Skeletal muscle satellite cell (primary cell): ENCODE measurements around the gene FBXL17.

ENCODE experiments used
- H3K27me3 ChIP-seq: 2 replicates; pipeline ENCODE4 v1.7.0; 2013; ENCODE audit warnings: low read length; ENCODE audit not compliant: control insufficient read depth, insufficient read depth
- H3K36me3 ChIP-seq: 2 replicates; pipeline ENCODE4 v1.7.0; 2013; ENCODE audit warnings: mild to moderate bottlenecking, control low read depth, low read length; ENCODE audit not compliant: insufficient read depth
- H3K4me1 ChIP-seq: 2 replicates; pipeline ENCODE4 v1.7.0; 2013; ENCODE audit warnings: low read length; ENCODE audit not compliant: control insufficient read depth, insufficient read depth
- H3K4me2 ChIP-seq: 2 replicates; pipeline ENCODE4 v1.7.0; 2013; ENCODE audit warnings: mild to moderate bottlenecking, low read length
- H3K4me3 ChIP-seq: 2 replicates; pipeline ENCODE4 v1.7.0; 2013; ENCODE audit warnings: low read length
- H3K9ac ChIP-seq: 2 replicates; pipeline ENCODE4 v1.7.0; 2013; ENCODE audit warnings: mild to moderate bottlenecking, low read depth, low read length, moderate library complexity
- H3K9me3 ChIP-seq: replicated peaks from 2 replicates; pipeline ENCODE4 v1.7.0; 2013; ENCODE audit warnings: mild to moderate bottlenecking, control low read depth, low read length

The FBXL17 gene

GRCh38 chr5:107959573-107960279, 422.2 kb downstream of the FBXL17 start:
- peaks cover 5% of the 10 kb centered on the region for H3K4me1 ChIP-seq
- no peaks in the 10 kb centered on the region for H3K36me3 ChIP-seq
- H3K27me3 ChIP-seq: no peaks in the 10 kb centered on the region
- H3K4me3 ChIP-seq: no peak overlapping the region
- no peak overlapping the region for H3K9ac ChIP-seq
- H3K4me2 ChIP-seq: no peak overlapping the region
- H3K9me3 ChIP-seq: no peaks in the 10 kb centered on the region

DNA sequence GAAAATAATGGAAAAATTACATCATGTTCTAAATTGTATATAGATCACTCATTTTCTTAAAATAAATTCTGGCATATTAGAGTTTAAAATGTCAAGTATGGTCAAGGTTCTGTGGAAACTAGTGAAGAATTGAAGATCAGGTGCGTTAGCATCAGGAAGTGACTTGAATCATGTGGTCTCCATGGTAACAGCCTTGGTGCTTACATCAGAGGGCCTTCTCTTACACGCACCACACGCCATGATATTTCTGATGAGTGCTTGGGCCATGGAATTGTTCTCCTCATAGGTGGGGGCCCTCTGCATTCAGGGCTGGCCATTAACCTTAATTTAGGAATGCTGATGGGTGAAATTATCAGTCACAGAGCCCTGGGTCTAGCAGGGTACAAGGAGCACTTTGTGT, 423.0 kb downstream of the FBXL17 start:
- H3K27me3 ChIP-seq: no peaks in the 10 kb centered on the region
- H3K4me1 ChIP-seq: peaks cover 5% of the 10 kb centered on the region
- H3K4me3 ChIP-seq: no peak overlapping the region
- no peak overlapping the region for H3K9ac ChIP-seq
- no peaks in the 10 kb centered on the region for H3K36me3 ChIP-seq
- no peaks in the 10 kb centered on the region for H3K9me3 ChIP-seq
- no peak overlapping the region for H3K4me2 ChIP-seq

DNA sequence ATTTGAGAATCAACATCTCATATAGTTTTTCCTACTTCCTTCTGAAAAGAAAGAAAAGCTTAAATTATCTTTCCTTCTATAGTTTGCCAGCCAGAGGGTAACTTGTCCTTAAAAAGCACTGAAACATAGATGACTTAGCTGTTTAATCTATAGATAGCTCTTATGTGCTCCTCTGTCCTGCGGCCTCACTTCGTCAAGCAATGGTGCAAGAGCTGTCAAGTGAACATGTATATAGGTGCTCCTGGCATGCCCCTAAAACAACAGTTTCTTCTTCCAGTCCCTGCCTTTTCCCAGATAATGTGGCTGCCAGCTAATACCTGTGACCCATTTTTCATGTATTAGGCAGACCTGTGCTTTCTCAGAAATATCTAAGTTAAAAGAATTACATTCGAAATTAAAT, 423.5 kb downstream of the FBXL17 start:
- Histone ChIP-seq H3K4me1 (peaks cover 5% of the 10 kb centered on the region), H3K9me3 (no peaks in the 10 kb centered on the region), H3K36me3 (no peaks in the 10 kb centered on the region), H3K9ac (no peak overlapping the region), H3K27me3 (no peaks in the 10 kb centered on the region), H3K4me3 (no peak overlapping the region), H3K4me2 (no peak overlapping the region)

- Histone ChIP-seq H3K9me3 (no peaks in the 10 kb centered on the region), H3K4me2 (no peak overlapping the region), H3K4me3 (no peak overlapping the region), H3K4me1 (peaks cover 5% of the 10 kb centered on the region), H3K27me3 (no peaks in the 10 kb centered on the region), H3K9ac (no peak overlapping the region), H3K36me3 (no peaks in the 10 kb centered on the region)
These were observed 424.8 kb downstream of the FBXL17 start for GRCh38 chr5:107957051-107957450.

DNA sequence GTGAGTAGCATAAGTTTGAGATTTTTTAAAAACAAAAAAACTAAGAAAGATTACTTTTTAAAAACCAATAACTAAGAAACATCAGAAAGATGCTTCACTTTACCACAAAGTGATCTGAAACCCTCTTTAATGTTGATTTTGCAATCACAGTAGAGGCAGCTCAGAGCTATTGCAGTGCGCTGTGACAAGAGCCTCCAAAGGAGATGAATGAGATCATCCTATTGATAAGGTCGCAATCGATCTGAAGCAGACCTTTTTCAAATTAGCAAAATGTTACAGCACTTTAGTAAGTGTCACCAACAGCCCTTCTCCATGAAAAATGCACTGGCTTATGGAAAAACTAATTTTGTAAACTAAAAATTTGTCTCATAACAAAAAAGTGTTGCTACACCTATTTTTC, 426.6 kb downstream of the FBXL17 start:
- Histone ChIP-seq H3K4me1 (no peaks in the 10 kb centered on the region), H3K36me3 (no peaks in the 10 kb centered on the region)

DNA sequence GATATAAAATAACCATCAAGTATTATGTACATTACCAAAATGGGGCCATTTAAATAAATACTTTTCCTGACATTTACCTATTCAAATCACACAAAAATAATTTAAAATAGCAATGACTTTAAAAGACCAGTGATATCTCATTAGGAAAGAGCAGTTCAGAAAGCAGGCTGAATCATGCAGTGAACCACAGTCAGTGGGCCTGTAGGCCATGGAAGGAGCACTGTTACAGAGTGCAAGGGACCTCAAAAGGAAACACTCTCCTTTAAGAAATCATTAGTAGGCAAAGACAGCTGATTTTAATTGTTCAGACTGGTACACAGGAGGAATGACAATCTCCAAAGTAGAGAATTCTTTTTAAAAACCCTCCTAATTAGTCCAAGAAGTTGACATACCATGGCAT, 427.6 kb downstream of the FBXL17 start:
- Histone ChIP-seq H3K4me3 (no peak overlapping the region), H3K4me2 (no peak overlapping the region), H3K9ac (no peak overlapping the region), H3K4me1 (no peaks in the 10 kb centered on the region), H3K27me3 (no peaks in the 10 kb centered on the region), H3K9me3 (no peaks in the 10 kb centered on the region), H3K36me3 (no peaks in the 10 kb centered on the region)

More for the DNA sequence above, 426.6 kb downstream of the FBXL17 start:
- H3K9me3 ChIP-seq: no peaks in the 10 kb centered on the region
- H3K9ac ChIP-seq: no peak overlapping the region
- no peaks in the 10 kb centered on the region for H3K27me3 ChIP-seq
- H3K4me3 ChIP-seq: no peak overlapping the region
- H3K4me2 ChIP-seq: no peak overlapping the region

DNA sequence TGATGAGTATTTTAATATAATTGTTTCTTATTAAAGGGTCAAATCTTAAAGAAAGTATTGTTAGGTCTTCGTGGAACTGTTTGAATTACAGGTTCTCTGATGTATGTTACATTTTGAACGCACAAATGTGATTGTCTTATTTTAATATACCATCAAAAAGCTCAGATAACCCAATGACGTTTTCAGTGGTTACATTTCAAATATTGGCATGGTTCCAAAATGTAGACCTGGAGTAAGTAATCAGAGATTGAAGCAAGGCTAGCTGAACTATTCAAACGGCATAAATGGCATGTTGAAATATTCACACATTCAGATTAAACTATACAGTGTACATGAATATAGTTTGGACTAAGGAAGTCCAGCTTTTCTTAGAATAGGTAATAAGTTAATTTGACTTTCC, 429.4 kb downstream of the FBXL17 start:
- no peaks in the 10 kb centered on the region for H3K36me3 ChIP-seq
- H3K4me1 ChIP-seq: no peaks in the 10 kb centered on the region
- no peak overlapping the region for H3K9ac ChIP-seq
- H3K4me2 ChIP-seq: no peak overlapping the region
- H3K4me3 ChIP-seq: no peak overlapping the region
- no peaks in the 10 kb centered on the region for H3K27me3 ChIP-seq
- H3K9me3 ChIP-seq: no peaks in the 10 kb centered on the region

DNA sequence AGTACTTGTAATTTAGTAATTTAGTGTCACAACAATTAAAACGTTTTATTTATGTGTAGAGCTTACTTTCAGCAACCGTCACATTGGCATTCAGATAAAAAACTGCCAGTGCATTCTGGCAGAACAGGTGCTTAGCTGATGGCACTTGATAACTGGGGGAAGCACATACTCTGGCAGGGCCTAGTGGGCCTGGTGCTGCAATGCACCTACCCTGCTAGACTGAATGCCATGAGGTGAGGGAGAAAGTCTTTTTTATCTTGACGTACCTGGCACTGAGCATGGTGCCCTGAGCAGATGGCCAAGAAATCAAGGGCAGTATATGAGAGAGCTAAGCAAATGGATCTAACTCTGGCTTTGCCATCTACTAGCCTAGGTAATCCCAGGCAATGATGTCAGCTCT, 430.6 kb downstream of the FBXL17 start:
- H3K4me2 ChIP-seq: no peak overlapping the region
- H3K4me3 ChIP-seq: no peak overlapping the region
- H3K27me3 ChIP-seq: no peaks in the 10 kb centered on the region
- no peaks in the 10 kb centered on the region for H3K4me1 ChIP-seq
- H3K9ac ChIP-seq: no peak overlapping the region
- H3K9me3 ChIP-seq: no peaks in the 10 kb centered on the region
- H3K36me3 ChIP-seq: no peaks in the 10 kb centered on the region

- Histone ChIP-seq H3K27me3 (no peaks in the 10 kb centered on the region), H3K4me3 (no peak overlapping the region), H3K9me3 (no peaks in the 10 kb centered on the region), H3K9ac (no peak overlapping the region), H3K36me3 (no peaks in the 10 kb centered on the region), H3K4me2 (no peak overlapping the region), H3K4me1 (no peaks in the 10 kb centered on the region)
These were observed 431.1 kb downstream of the FBXL17 start for GRCh38 chr5:107950776-107951175.

DNA sequence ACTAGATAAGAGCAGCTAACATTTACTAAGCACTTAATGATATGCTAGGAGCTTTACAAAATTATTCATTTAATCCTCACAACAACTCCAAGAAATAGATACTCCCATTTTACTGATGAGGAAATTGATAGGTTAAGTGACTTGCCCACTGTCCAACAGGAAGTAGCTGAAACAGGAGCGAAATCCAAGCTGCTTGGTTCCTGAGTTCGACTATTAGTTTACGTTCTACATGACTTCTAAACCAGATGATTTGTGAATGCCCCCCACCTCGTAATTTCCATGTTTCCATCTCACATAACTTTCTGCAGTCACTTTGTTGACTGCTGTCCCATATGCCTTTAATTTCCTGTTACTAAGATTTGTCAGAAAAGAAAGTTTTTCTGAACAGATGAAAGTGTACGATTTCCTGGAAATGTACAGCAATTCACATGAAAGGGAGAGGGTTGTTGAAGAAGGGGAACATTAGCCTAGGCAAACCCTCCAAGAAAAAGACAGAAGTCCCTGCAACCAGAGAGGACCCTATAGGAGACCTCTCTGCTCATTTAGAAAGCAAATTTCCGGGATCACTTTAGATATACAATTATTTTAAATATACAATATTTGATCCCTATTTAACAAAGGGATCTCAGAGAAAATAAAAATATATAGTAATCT, 432.1 kb downstream of the FBXL17 start:
- H3K27me3 ChIP-seq: no peaks in the 10 kb centered on the region
- H3K9me3 ChIP-seq: no peaks in the 10 kb centered on the region
- H3K4me2 ChIP-seq: no peak overlapping the region
- H3K36me3 ChIP-seq: no peaks in the 10 kb centered on the region
- no peak overlapping the region for H3K4me3 ChIP-seq
- H3K9ac ChIP-seq: no peak overlapping the region
- no peaks in the 10 kb centered on the region for H3K4me1 ChIP-seq

- no peak overlapping the region for H3K4me2 ChIP-seq
- no peak overlapping the region for H3K4me3 ChIP-seq
- H3K9me3 ChIP-seq: no peaks in the 10 kb centered on the region
- no peaks in the 10 kb centered on the region for H3K36me3 ChIP-seq
- no peaks in the 10 kb centered on the region for H3K27me3 ChIP-seq
- no peak overlapping the region for H3K9ac ChIP-seq
- H3K4me1 ChIP-seq: no peaks in the 10 kb centered on the region
These were observed 433.5 kb downstream of the FBXL17 start for GRCh38 chr5:107948377-107948776.

GRCh38 chr5:107945061-107945460, 436.8 kb downstream of the FBXL17 start:
- Histone ChIP-seq H3K4me1 (no peaks in the 10 kb centered on the region), H3K9ac (no peak overlapping the region), H3K36me3 (no peaks in the 10 kb centered on the region), H3K27me3 (no peaks in the 10 kb centered on the region), H3K4me2 (no peak overlapping the region), H3K9me3 (no peaks in the 10 kb centered on the region), H3K4me3 (no peak overlapping the region)
